Fibroblast of lung (primary cell): ENCODE results near the gene NDFIP2. TPM values are rescaled to one million over a fixed set of nuclear protein-coding genes. Genes with fewer than 3 reads are reported as not detected.

ENCODE experiments used
- DNase-seq, 2 donors: peaks; one replicate each; pipeline versions ENCODE4 v3.0.0 to v3.0.0-alpha.2; 2010; ENCODE audit warnings: low read depth in 2 of 2
- H2AFZ ChIP-seq: 2 replicates; pipeline ENCODE4 v1.5.1; 2012; ENCODE audit warnings: low read length, control low read depth, inconsistent platforms
- H3K27ac ChIP-seq: 2 replicates; pipeline ENCODE4 v1.5.1; 2011; ENCODE audit warnings: low read length, control low read depth; ENCODE audit not compliant: insufficient read depth
- H3K27me3 ChIP-seq: 2 replicates; pipeline ENCODE4 v1.5.1; 2011; ENCODE audit warnings: mild to moderate bottlenecking, low read length; ENCODE audit not compliant: control insufficient read depth, insufficient read depth
- H3K36me3 ChIP-seq: 2 replicates; pipeline ENCODE4 v1.5.1; 2011; ENCODE audit warnings: low read length; ENCODE audit not compliant: control insufficient read depth, insufficient read depth
- H3K4me1 ChIP-seq: 2 replicates; pipeline ENCODE4 v1.5.1; 2011; ENCODE audit warnings: low read length; ENCODE audit not compliant: control insufficient read depth, insufficient read depth; ENCODE audit errors: extremely low read depth
- H3K4me2 ChIP-seq: 2 replicates; pipeline ENCODE4 v1.5.1; 2011; ENCODE audit warnings: low read length, control low read depth; ENCODE audit not compliant: insufficient read depth; ENCODE audit errors: extremely low read depth
- H3K4me3 ChIP-seq, 4 experiments: fragments of 200-600 bp in 1 of 4; sonication (generic) in 1 of 4; replicated peaks in 1 of 4; 2 replicates each; pipeline ENCODE4 v1.5.1; 2011 to 2016; ENCODE audit warnings: low read length in 4 of 4, low read depth in 3 of 4, mild to moderate bottlenecking in 3 of 4, control low read depth in 2 of 4, inconsistent platforms in 1 of 4, mixed read lengths in 1 of 4; ENCODE audit not compliant: insufficient read depth in 1 of 4; ENCODE audit errors: control extremely low read depth in 1 of 4
- H3K79me2 ChIP-seq: 2 replicates; pipeline ENCODE4 v1.5.1; 2012; ENCODE audit warnings: mild to moderate bottlenecking, low read length, inconsistent platforms; ENCODE audit not compliant: control insufficient read depth, insufficient read depth
- H3K9ac ChIP-seq: 2 replicates; pipeline ENCODE4 v1.5.1; 2011; ENCODE audit warnings: mild to moderate bottlenecking, low read length, control low read depth; ENCODE audit not compliant: insufficient read depth
- H3K9me3 ChIP-seq: 2 replicates; pipeline ENCODE4 v1.5.1; 2012; ENCODE audit warnings: low read depth, low read length; ENCODE audit not compliant: control insufficient read depth, insufficient read depth
- H4K20me1 ChIP-seq: 2 replicates; pipeline ENCODE4 v1.5.1; 2011; ENCODE audit warnings: low read length; ENCODE audit not compliant: control insufficient read depth, insufficient read depth; ENCODE audit errors: extremely low read depth
- CTCF ChIP-seq, 2 donors: IDR thresholded peaks in 1 of 2; conservative IDR thresholded peaks in 1 of 2; 1 replicate in 1 of 2; 2 replicates in 1 of 2; pipeline ENCODE4 v1.5.1; 2011 to 2012; ENCODE audit warnings: low read length in 2 of 2, control low read depth in 1 of 2, inconsistent platforms in 1 of 2, low read depth in 1 of 2, mild to moderate bottlenecking in 1 of 2
- EZH2 ChIP-seq: IDR thresholded peaks from 2 replicates; pipeline ENCODE4 v1.5.1; 2012; ENCODE audit warnings: low read length, control low read depth, mild to moderate bottlenecking; ENCODE audit errors: missing control alignments
- polyA plus RNA-seq, 2 donors: library from polyadenylated mRNA; depleted of rRNA in 1 of 2; stranded (reverse) in 1 of 2; unstranded in 1 of 2; fragments of >200 nt; gene quantifications; 2 replicates each; pipeline ENCODE4 v1.2.1, GENCODE V29; 2011 to 2012; ENCODE audit warnings: missing spikeins in 1 of 2
- total RNA-seq: library from RNA; depleted of rRNA; stranded (reverse); fragments of >200 nt; gene quantifications from 2 replicates; pipeline ENCODE4 v1.2.1, GENCODE V29; 2014

NDFIP2 gene
- total and polyA plus RNA-seq, 2 donors (not counting 1 experiment from before 2014, with no cell fraction given) = 39.1 to 46.4 TPM

- peak overlapping the region; percentile 60 for H3K27ac ChIP-seq
- H3K9ac ChIP-seq = no peak overlapping the region
- no peak overlapping the region for H3K4me3 ChIP-seq
- no peaks in the 10 kb centered on the region for H4K20me1 ChIP-seq
- no peak overlapping the region for H3K4me2 ChIP-seq
- no peaks in the 10 kb centered on the region for H3K79me2 ChIP-seq
- no peaks in the 10 kb centered on the region for H3K36me3 ChIP-seq
- TF ChIP-seq CTCF (conservative IDR thresholded peaks at IDR 0.05 in 1 of 2, IDR thresholded peaks at IDR 0.05 in 1 of 2; ENCODE audit: low read depth in 1 of 2, low read length in 2 of 2) (no peak), EZH2 (no peak)
- no peaks in the 10 kb centered on the region for H3K9me3 ChIP-seq
- H3K27me3 ChIP-seq = no peaks in the 10 kb centered on the region
- DNase-seq = no peak
- H3K4me1 ChIP-seq = peaks cover 8% of the 10 kb centered on the region
- H2AFZ ChIP-seq = peak overlapping the region; percentile 40
Observed at GRCh38 chr13:79452239-79452913, 28.6 kb upstream of the NDFIP2 start.

DNA sequence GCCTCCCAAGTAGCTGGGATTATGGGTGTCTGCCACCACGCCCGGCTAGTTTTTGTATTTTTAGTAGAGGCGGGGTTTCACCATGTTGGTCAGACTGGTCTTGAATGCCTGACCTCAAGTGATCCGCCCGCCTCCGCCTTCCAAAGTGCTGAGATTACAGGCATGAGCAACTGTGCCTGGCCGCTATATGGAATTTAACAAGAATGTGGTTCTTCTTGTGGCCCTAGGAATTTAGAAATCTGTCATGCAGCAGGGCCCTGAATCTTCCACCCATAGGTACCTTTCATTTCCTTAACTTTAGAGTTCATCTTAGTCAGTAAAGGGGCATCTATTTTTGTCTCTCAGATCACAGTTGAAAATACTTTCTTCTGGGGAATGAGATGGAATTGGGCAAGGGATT lies 25.6 kb upstream of the NDFIP2 start:
- Histone ChIP-seq H4K20me1 (no peaks in the 10 kb centered on the region), H3K4me1 (peaks cover 8% of the 10 kb centered on the region), H3K9ac (no peak overlapping the region), H2AFZ (no peak overlapping the region), H3K9me3 (no peaks in the 10 kb centered on the region), H3K79me2 (no peaks in the 10 kb centered on the region), H3K27ac (no peak overlapping the region), H3K27me3 (no peaks in the 10 kb centered on the region), H3K36me3 (no peaks in the 10 kb centered on the region), H3K4me2 (no peak overlapping the region), H3K4me3 (no peak overlapping the region)
- TF ChIP-seq CTCF (conservative IDR thresholded peaks at IDR 0.05 in 1 of 2, IDR thresholded peaks at IDR 0.05 in 1 of 2; ENCODE audit: low read depth in 1 of 2, low read length in 2 of 2) = no peak
- DNase-seq = peak in 1 of 2 donors; percentile 88

GRCh38 chr13:79456051-79456450 lies 24.9 kb upstream of the NDFIP2 start:
- no peak for DNase-seq
- no peak overlapping the region for H3K4me2 ChIP-seq
- peaks cover 8% of the 10 kb centered on the region for H3K4me1 ChIP-seq
- H3K9me3 ChIP-seq = no peaks in the 10 kb centered on the region
- no peaks in the 10 kb centered on the region for H3K36me3 ChIP-seq
- no peaks in the 10 kb centered on the region for H4K20me1 ChIP-seq
- H2AFZ ChIP-seq = no peak overlapping the region
- H3K9ac ChIP-seq = no peak overlapping the region
- H3K27me3 ChIP-seq = no peaks in the 10 kb centered on the region
- H3K27ac ChIP-seq = no peak overlapping the region
- H3K79me2 ChIP-seq = no peaks in the 10 kb centered on the region
- TF ChIP-seq EZH2 = no peak
- no peak for TF ChIP-seq CTCF (conservative IDR thresholded peaks at IDR 0.05 in 1 of 2, IDR thresholded peaks at IDR 0.05 in 1 of 2; ENCODE audit: low read depth in 1 of 2, low read length in 2 of 2)
- no peak overlapping the region for H3K4me3 ChIP-seq
